SK-N-SH (cell line): Measurements from ENCODE around the gene OLR1. TPM values are rescaled to one million over a fixed set of nuclear protein-coding genes. Genes with fewer than 3 reads are reported as not detected.

ENCODE experiments used
- CTCF ChIA-PET: fragments of 300-600, 350-600 bp; formaldehyde crosslinking; extraction: SDS; loops from one replicate; lab custom pipeline; 2021; lab: Yijun Ruan, JAX
- POLR2A ChIA-PET: fragments of 350-600 bp; sonication (Branson Sonifier 250); formaldehyde crosslinking; extraction: SDS; loops from one replicate; lab custom pipeline; 2020; ENCODE audit warnings: antibody characterized with exemption, inconsistent platforms; lab: Yijun Ruan, JAX
- DNase-seq: peaks from one replicate; pipeline ENCODE4 v3.0.0; 2012
- H2AFZ ChIP-seq: fragments of 200-600 bp; sonication (generic); 2 replicates; pipeline ENCODE4 v1.8.1; 2016; ENCODE audit warnings: antibody characterized with exemption, mild to moderate bottlenecking, low read depth
- H3F3A ChIP-seq: fragments of 200-600 bp; sonication (generic); replicated peaks from 2 replicates; pipeline ENCODE3; 2016; ENCODE audit warnings: antibody characterized with exemption, mild to moderate bottlenecking; ENCODE audit not compliant: insufficient read depth
- H3K27ac ChIP-seq, 2 experiments: fragments of 200-500 bp in 1 of 2; fragments of 200-600 bp in 1 of 2; sonication (Bioruptor generic) in 1 of 2; sonication (generic), shearing (Covaris generic) in 1 of 2; 2 replicates each; pipeline versions ENCODE4 v1.5.1 to v1.6.1; 2014 to 2016; ENCODE audit warnings: low read depth in 2 of 2, inconsistent platforms in 1 of 2, low read length in 1 of 2, mild to moderate bottlenecking in 1 of 2, mixed read lengths in 1 of 2
- H3K27me3 ChIP-seq: fragments of 200-600 bp; sonication (generic), shearing (Covaris generic); 2 replicates; pipeline ENCODE4 v1.6.1; 2016; ENCODE audit warnings: mixed run types; ENCODE audit not compliant: insufficient read depth
- H3K36me3 ChIP-seq, 2 experiments: fragments of 200-500 bp in 1 of 2; fragments of 200-600 bp in 1 of 2; sonication (Bioruptor generic) in 1 of 2; sonication (generic) in 1 of 2; replicated peaks in 1 of 2; 2 replicates each; pipeline versions ENCODE3 to v1.5.1; 2014 to 2016; ENCODE audit warnings: low read length in 1 of 2, mild to moderate bottlenecking in 1 of 2; ENCODE audit not compliant: insufficient read depth in 2 of 2, control insufficient read depth in 1 of 2
- H3K4me1 ChIP-seq, 2 experiments: fragments of 200-500 bp in 1 of 2; fragments of 200-600 bp in 1 of 2; sonication (Bioruptor generic) in 1 of 2; sonication (generic), shearing (Covaris generic) in 1 of 2; 2 replicates each; pipeline versions ENCODE4 v1.5.1 to v1.6.1; 2014 to 2016; ENCODE audit warnings: low read depth in 1 of 2, low read length in 1 of 2, mixed run types in 1 of 2; ENCODE audit not compliant: insufficient read depth in 2 of 2, control insufficient read depth in 1 of 2
- H3K4me2 ChIP-seq: fragments of 200-600 bp; sonication (generic), shearing (Covaris generic); 2 replicates; pipeline ENCODE4 v1.6.1; 2017; ENCODE audit warnings: mixed run types
- H3K4me3 ChIP-seq, 2 experiments: fragments of 200-500 bp in 1 of 2; fragments of 200-600 bp in 1 of 2; sonication (Bioruptor generic) in 1 of 2; sonication (generic), shearing (Covaris generic) in 1 of 2; 2 replicates each; pipeline versions ENCODE4 v1.5.1 to v1.8.1; 2014 to 2016; ENCODE audit warnings: low read depth in 2 of 2, inconsistent platforms in 1 of 2, low read length in 1 of 2, mild to moderate bottlenecking in 1 of 2, mixed read lengths in 1 of 2, moderate library complexity in 1 of 2
- H3K79me2 ChIP-seq: fragments of 200-600 bp; sonication (generic); 2 replicates; pipeline ENCODE4 v1.8.1; 2017; ENCODE audit warnings: mild to moderate bottlenecking; ENCODE audit not compliant: insufficient read depth
- H3K9ac ChIP-seq: fragments of 200-600 bp; sonication (generic); 2 replicates; pipeline ENCODE4 v1.6.1; 2017; ENCODE audit warnings: mixed run types
- H3K9me2 ChIP-seq: fragments of 200-600 bp; sonication (generic); 2 replicates; pipeline ENCODE4 v1.6.1; 2017; ENCODE audit warnings: mixed run types
- H3K9me3 ChIP-seq: fragments of 200-600 bp; sonication (generic); 2 replicates; pipeline ENCODE4 v1.6.1; 2017; ENCODE audit warnings: mixed run types, mild to moderate bottlenecking, moderate library complexity
- H4K20me1 ChIP-seq: fragments of 200-600 bp; sonication (generic); 2 replicates; pipeline ENCODE4 v1.6.1; 2017; ENCODE audit warnings: mild to moderate bottlenecking, mixed run types; ENCODE audit not compliant: insufficient read depth
- CHD2 ChIP-seq: fragments of 150-350 bp; IDR thresholded peaks from 2 replicates; pipeline ENCODE4 v1.6.1; 2018; ENCODE audit warnings: low read length; ENCODE audit not compliant: partially characterized antibody
- CTCF ChIP-seq: fragments of 200-600 bp; sonication (generic); IDR thresholded peaks from 2 replicates; pipeline ENCODE4 v1.6.1; 2017; ENCODE audit warnings: antibody characterized with exemption, mild to moderate bottlenecking, moderate library complexity
- EP300 ChIP-seq, 2 experiments: IDR thresholded peaks; 2 replicates each; pipeline versions ENCODE4 v1.4.0 to v1.6.1; 2012; ENCODE audit warnings: borderline replicate concordance in 1 of 2, low read depth in 1 of 2, low read length in 1 of 2
- EZH2phosphoT487 ChIP-seq: fragments of 200-600 bp; sonication (generic); IDR thresholded peaks from 2 replicates; pipeline ENCODE4 v1.6.1; 2017; ENCODE audit warnings: low read depth, mixed run types, mild to moderate bottlenecking, antibody characterized with exemption, moderate library complexity, borderline replicate concordance
- FOSL2 ChIP-seq: IDR thresholded peaks from 2 replicates; pipeline ENCODE4 v1.4.0; 2012; ENCODE audit warnings: low read depth, mild to moderate bottlenecking, moderate library complexity, borderline replicate concordance
- FOXJ3 ChIP-seq: sonication (generic); formaldehyde crosslinking; IDR thresholded peaks from 2 replicates; pipeline ENCODE4 v1.5.1; 2020; ENCODE audit warnings: mild to moderate bottlenecking, missing genetic modification reagents
- GATA2 ChIP-seq: sonication (generic); formaldehyde crosslinking; IDR thresholded peaks from 2 replicates; pipeline ENCODE4 v1.5.0; 2020; ENCODE audit warnings: mild to moderate bottlenecking, missing genetic modification reagents
- IRF3 ChIP-seq: fragments of 150-350 bp; IDR thresholded peaks from 2 replicates; pipeline ENCODE4 v1.6.1; 2016; ENCODE audit warnings: mild to moderate bottlenecking, low read depth, low read length
- NFIC ChIP-seq: IDR thresholded peaks from 2 replicates; pipeline ENCODE4 v1.4.0; 2012; ENCODE audit warnings: borderline replicate concordance
- POLR2AphosphoS5 ChIP-seq: IDR thresholded peaks from 2 replicates; pipeline ENCODE4 v1.6.1; 2012; ENCODE audit warnings: low read depth, low read length
- RCOR1 ChIP-seq: fragments of 150-350 bp; IDR thresholded peaks from 2 replicates; pipeline ENCODE4 v1.6.1; 2017; ENCODE audit warnings: antibody characterized with exemption, low read length
- RXRA ChIP-seq: IDR thresholded peaks from 2 replicates; pipeline ENCODE4 v1.4.0; 2012; ENCODE audit warnings: low read depth, mild to moderate bottlenecking, borderline replicate concordance
- SIN3A ChIP-seq: IDR thresholded peaks from 2 replicates; pipeline ENCODE4 v1.6.1; 2012; ENCODE audit warnings: low read depth, mild to moderate bottlenecking, low read length, moderate library complexity, borderline replicate concordance
- TAF1 ChIP-seq: IDR thresholded peaks from 2 replicates; pipeline ENCODE4 v1.6.1; 2012; ENCODE audit warnings: low read depth, mild to moderate bottlenecking, low read length, moderate library complexity, borderline replicate concordance
- TCF12 ChIP-seq: IDR thresholded peaks from 2 replicates; pipeline ENCODE4 v1.4.0; 2012
- USF2 ChIP-seq: fragments of 150-350 bp; IDR thresholded peaks from 2 replicates; pipeline ENCODE4 v1.6.1; 2017; ENCODE audit warnings: antibody characterized with exemption, low read length, low read depth, borderline replicate concordance
- WGBS: methylation state at CpG from one replicate; pipeline ENCODE4 v1.1.6; 2017; ENCODE audit warnings: low lambda C conversion rate; 5-methylcytosine and 5-hydroxymethylcytosine counted together
- polyA plus RNA-seq, 3 experiments: library from polyadenylated mRNA; depleted of rRNA; stranded (reverse); fragments of >200 nt; gene quantifications; 2 replicates each; pipeline ENCODE4 v1.2.3, GENCODE V29; 2012
- TF ChIP-seq, protein P1 (sequence below): IDR thresholded peaks from 2 replicates; pipeline ENCODE4; 2012

OLR1 gene
- polyA plus RNA-seq, 1 of the 3 experiments (the other 2 are of a cell fraction) = not detected

DNA sequence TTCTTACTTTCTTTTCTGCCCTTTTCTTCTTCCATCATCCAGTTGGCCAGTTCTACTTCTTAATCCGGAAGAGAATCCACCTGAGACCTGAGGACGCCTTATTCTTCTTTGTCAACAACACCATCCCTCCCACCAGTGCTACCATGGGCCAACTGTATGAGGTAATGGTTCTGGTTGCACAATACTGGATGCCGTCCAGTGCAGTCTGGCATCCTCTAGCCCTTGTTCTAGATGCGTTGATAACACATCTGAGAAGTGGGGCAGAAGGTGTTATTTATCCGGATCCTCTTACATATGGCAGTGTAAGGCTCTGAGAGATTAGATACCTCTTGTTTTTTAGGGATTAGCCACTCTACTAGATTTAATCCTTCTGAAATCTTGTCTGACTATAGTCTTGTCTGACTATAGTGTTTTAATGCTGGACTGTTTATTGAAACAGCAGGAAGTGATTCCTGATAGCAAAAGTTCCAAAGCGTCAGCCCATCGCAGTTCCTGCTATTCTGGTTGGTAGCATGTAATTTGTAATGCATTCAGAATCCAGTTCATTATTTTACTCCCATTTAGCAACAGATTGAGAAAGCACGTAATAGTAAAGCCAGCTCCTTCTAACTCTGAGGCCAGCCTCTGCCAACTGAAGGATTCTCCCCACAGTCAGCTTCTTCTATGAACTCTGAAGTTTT, 48.6 kb upstream of the OLR1 start:
- Histone ChIP-seq H3K27me3 (no peaks in the 10 kb centered on the region), H4K20me1 (0 out of 2 replicates have a peak, but pooled peaks cover under 1% of the 10 kb centered on the region), H3K9ac (no peak overlapping the region), H2AFZ (no peak overlapping the region), H3K4me1 (no peaks in the 10 kb centered on the region), H3K79me2 (no peaks in the 10 kb centered on the region), H3K4me2 (no peak overlapping the region), H3K9me3 (no peaks in the 10 kb centered on the region), H3F3A (no peaks in the 10 kb centered on the region), H3K27ac (no peak overlapping the region), H3K36me3 (peaks cover 4 to 19% of the 10 kb centered on the region in 2 experiments), H3K4me3 (no peak overlapping the region), H3K9me2 (no peaks in the 10 kb centered on the region)
- ChIA-PET CTCF (no interaction called here), POLR2A (no interaction called here)
- WGBS = 71% methylated on average over 8 of the region's 8 CpGs
- TF ChIP-seq FOXJ3 (CRISPR knock-in tag) (no peak), RCOR1 (no peak), NFIC (no peak), SIN3A (no peak), IRF3 (no peak), POLR2AphosphoS5 (no peak), CTCF (no peak), TCF12 (no peak), USF2 (no peak)
- TF ChIP-seq, protein P1, sequence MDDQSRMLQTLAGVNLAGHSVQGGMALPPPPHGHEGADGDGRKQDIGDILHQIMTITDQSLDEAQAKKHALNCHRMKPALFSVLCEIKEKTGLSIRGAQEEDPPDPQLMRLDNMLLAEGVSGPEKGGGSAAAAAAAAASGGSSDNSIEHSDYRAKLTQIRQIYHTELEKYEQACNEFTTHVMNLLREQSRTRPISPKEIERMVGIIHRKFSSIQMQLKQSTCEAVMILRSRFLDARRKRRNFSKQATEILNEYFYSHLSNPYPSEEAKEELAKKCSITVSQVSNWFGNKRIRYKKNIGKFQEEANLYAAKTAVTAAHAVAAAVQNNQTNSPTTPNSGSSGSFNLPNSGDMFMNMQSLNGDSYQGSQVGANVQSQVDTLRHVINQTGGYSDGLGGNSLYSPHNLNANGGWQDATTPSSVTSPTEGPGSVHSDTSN = no peak
- DNase-seq = no peak

GRCh38 chr12:10218021-10218420, 46.1 kb upstream of the OLR1 start:
- DNase-seq = no peak
- Histone ChIP-seq H4K20me1 (peaks cover 7% of the 10 kb centered on the region; the same call in 1 of the 2 replicates), H3K4me2 (no peak overlapping the region), H2AFZ (no peak overlapping the region), H3K9me2 (no peaks in the 10 kb centered on the region), H3K36me3 (peaks cover 0 to 17% of the 10 kb centered on the region in 2 experiments), H3K4me3 (no peak overlapping the region), H3K79me2 (no peaks in the 10 kb centered on the region), H3K4me1 (no peaks in the 10 kb centered on the region; a peak in 1 of 4 replicates), H3F3A (no peaks in the 10 kb centered on the region), H3K27me3 (no peaks in the 10 kb centered on the region), H3K9me3 (no peaks in the 10 kb centered on the region), H3K27ac (no peak overlapping the region), H3K9ac (no peak overlapping the region)
- 96% methylated on average over 5 of the region's 6 CpGs for WGBS
- ChIA-PET CTCF (interaction anchor here (1.6 kb wide), 1 partner anchor 18 kb away, joined by 8 read pairs; no protein-coding TSS in a partner anchor), POLR2A (no interaction called here)
- TF ChIP-seq EP300 (IDR thresholded peaks at IDR 0.05; ENCODE audit: borderline replicate concordance in 1 of 2, low read depth in 1 of 2, low read length in 1 of 2) = no peak
- TF ChIP-seq RCOR1 = no peak
- no peak for TF ChIP-seq GATA2
- TF ChIP-seq EZH2phosphoT487 = no peak
- no peak for TF ChIP-seq IRF3
- no peak for TF ChIP-seq TAF1
- TF ChIP-seq RXRA = no peak
- TF ChIP-seq CHD2 = no peak
- TF ChIP-seq CTCF = no peak
- no peak for TF ChIP-seq FOXJ3 (CRISPR knock-in tag)
- TF ChIP-seq FOSL2 = no peak
